H1 (cell line): ENCODE data around the gene PPM1L. TPM values are rescaled to one million over a fixed set of nuclear protein-coding genes. Genes with fewer than 3 reads are reported as not detected.

Experiments used
- CTCF ChIA-PET: fragments of 300-600 bp; sonication (Branson Sonifier 250); formaldehyde crosslinking; loops from one replicate; lab custom pipeline; 2021; ENCODE audit not compliant: partially characterized antibody; lab: Charles Lee
- POLR2A ChIA-PET: fragments of 300-600 bp; sonication (Branson Sonifier 250); formaldehyde crosslinking; loops from one replicate; lab custom pipeline; 2021; ENCODE audit warnings: inconsistent platforms; ENCODE audit not compliant: partially characterized antibody; lab: Charles Lee
- DNase-seq, 2 experiments: peaks; one replicate each; pipeline versions ENCODE4 v3.0.0 to v3.0.0-alpha.2; 2010 to 2022; ENCODE audit warnings: low spot score in 2 of 2, low read depth in 1 of 2, mixed read lengths in 1 of 2
- FAIRE-seq: peaks from 2 replicates; lab custom pipeline; 2011; peaks lifted over from hg19 to GRCh38; lab: Jason Lieb, UNC
- H2AFZ ChIP-seq: 2 replicates; pipeline ENCODE4 v1.8.1; 2012; ENCODE audit warnings: low read length, inconsistent platforms
- H2AK5ac ChIP-seq: 2 replicates; pipeline ENCODE4 v1.6.1; 2013; ENCODE audit warnings: low read depth, low read length
- H2BK120ac ChIP-seq: replicated peaks from 2 replicates; pipeline ENCODE3; 2013; ENCODE audit warnings: low read depth, low read length, inconsistent platforms
- H2BK12ac ChIP-seq: 2 replicates; pipeline ENCODE4 v1.6.1; 2013; ENCODE audit warnings: low read depth, low read length
- H2BK15ac ChIP-seq: 2 replicates; pipeline ENCODE4 v1.6.1; 2013; ENCODE audit warnings: low read length
- H2BK20ac ChIP-seq: 2 replicates; pipeline ENCODE4 v1.6.1; 2013; ENCODE audit warnings: low read length
- H2BK5ac ChIP-seq: 2 replicates; pipeline ENCODE4 v1.6.1; 2013; ENCODE audit warnings: low read depth, low read length
- H3K14ac ChIP-seq: 2 replicates; pipeline ENCODE4 v1.6.1; 2013; ENCODE audit warnings: inconsistent platforms; ENCODE audit not compliant: insufficient read length
- H3K18ac ChIP-seq: 2 replicates; pipeline ENCODE4 v1.6.1; 2013; ENCODE audit warnings: low read length; ENCODE audit errors: extremely low read depth
- H3K23ac ChIP-seq: 2 replicates; pipeline ENCODE4 v1.6.1; 2013; ENCODE audit warnings: inconsistent platforms; ENCODE audit not compliant: insufficient read length
- H3K23me2 ChIP-seq: 2 replicates; pipeline ENCODE4 v1.6.1; 2013; ENCODE audit warnings: low read depth, low read length
- H3K27ac ChIP-seq: 2 replicates; pipeline ENCODE4 v1.6.1; 2011; ENCODE audit warnings: low read depth, low read length, inconsistent platforms
- H3K27me3 ChIP-seq, 4 experiments: replicated peaks in 1 of 4; 1 replicate in 1 of 4; 2 replicates in 3 of 4; pipeline versions ENCODE4 v1.6.1 to v1.8.1; 2011 to 2013; ENCODE audit warnings: low read length in 3 of 4, mild to moderate bottlenecking in 3 of 4, inconsistent platforms in 2 of 4, mixed read lengths in 2 of 4, moderate library complexity in 1 of 4; ENCODE audit not compliant: control insufficient read depth in 3 of 4, insufficient read depth in 3 of 4; ENCODE audit errors: extremely low read depth in 1 of 4
- H3K36me3 ChIP-seq, 4 experiments: 2 replicates each; pipeline versions ENCODE4 v1.6.1 to v1.8.1; 2011 to 2013; ENCODE audit warnings: mild to moderate bottlenecking in 4 of 4, low read length in 3 of 4, moderate library complexity in 2 of 4, control low read depth in 1 of 4, inconsistent platforms in 1 of 4; ENCODE audit not compliant: insufficient read depth in 4 of 4, control insufficient read depth in 2 of 4
- H3K4ac ChIP-seq: replicated peaks from 2 replicates; pipeline ENCODE3; 2013; ENCODE audit warnings: low read length, low read depth, mixed read lengths, inconsistent platforms; ENCODE audit not compliant: insufficient read length
- H3K4me1 ChIP-seq, 4 experiments: replicated peaks in 1 of 4; 1 replicate in 1 of 4; 2 replicates in 3 of 4; pipeline versions ENCODE4 v1.6.1 to v1.8.1; 2011 to 2013; ENCODE audit warnings: low read length in 3 of 4, inconsistent platforms in 2 of 4, mixed read lengths in 1 of 4; ENCODE audit not compliant: insufficient read depth in 4 of 4, control insufficient read depth in 3 of 4
- H3K4me2 ChIP-seq, 2 experiments: 2 replicates each; pipeline versions ENCODE4 v1.6.1 to v1.8.1; 2011 to 2013; ENCODE audit warnings: low read depth in 2 of 2, low read length in 2 of 2, control low read depth in 1 of 2, inconsistent platforms in 1 of 2, mild to moderate bottlenecking in 1 of 2; ENCODE audit not compliant: insufficient read depth in 1 of 2
- H3K4me3 ChIP-seq, 4 experiments: fragments of 200-600, 300-600 bp in 1 of 4; sonication (generic), shearing (Covaris generic), sonication (Bioruptor Twin) in 1 of 4; 2 replicates each; pipeline versions ENCODE4 v1.5.1 to v1.8.1; 2011 to 2016; ENCODE audit warnings: low read length in 4 of 4, low read depth in 3 of 4, control low read depth in 2 of 4, inconsistent platforms in 2 of 4, mild to moderate bottlenecking in 2 of 4, mixed read lengths in 1 of 4, moderate library complexity in 1 of 4; ENCODE audit not compliant: insufficient read depth in 2 of 4; ENCODE audit errors: extremely low read depth in 1 of 4
- H3K56ac ChIP-seq: replicated peaks from 2 replicates; pipeline ENCODE3; 2013; ENCODE audit warnings: low read depth, mild to moderate bottlenecking, mixed read lengths, low read length, inconsistent platforms; ENCODE audit not compliant: insufficient read length
- H3K79me1 ChIP-seq: 2 replicates; pipeline ENCODE4 v1.6.1; 2013; ENCODE audit warnings: low read depth, low read length, control low read depth
- H3K79me2 ChIP-seq, 2 experiments: 2 replicates each; pipeline versions ENCODE4 v1.6.1 to v1.8.1; 2012 to 2013; ENCODE audit warnings: low read length in 2 of 2, mild to moderate bottlenecking in 2 of 2, inconsistent platforms in 1 of 2; ENCODE audit not compliant: insufficient read depth in 2 of 2, control insufficient read depth in 1 of 2
- H3K9ac ChIP-seq, 4 experiments: replicated peaks in 1 of 4; 1 replicate in 1 of 4; 2 replicates in 3 of 4; pipeline versions ENCODE4 v1.6.1 to v1.8.1; 2011 to 2013; ENCODE audit warnings: low read depth in 3 of 4, low read length in 3 of 4, control low read depth in 2 of 4, mild to moderate bottlenecking in 2 of 4, moderate library complexity in 2 of 4, inconsistent platforms in 1 of 4; ENCODE audit errors: extremely low read depth in 1 of 4
- H3K9me3 ChIP-seq, 2 experiments: 2 replicates each; pipeline versions ENCODE4 v1.6.1 to v1.8.1; 2012 to 2013; ENCODE audit warnings: mild to moderate bottlenecking in 2 of 2, moderate library complexity in 2 of 2, control low read depth in 1 of 2, inconsistent platforms in 1 of 2, low read depth in 1 of 2, low read length in 1 of 2, mixed read lengths in 1 of 2; ENCODE audit not compliant: insufficient read depth in 2 of 2
- H4K20me1 ChIP-seq, 2 experiments: replicated peaks in 1 of 2; 2 replicates each; pipeline versions ENCODE3 to v1.8.1; 2011 to 2013; ENCODE audit warnings: inconsistent platforms in 2 of 2, low read length in 2 of 2, mild to moderate bottlenecking in 1 of 2; ENCODE audit not compliant: insufficient read depth in 2 of 2, control insufficient read depth in 1 of 2
- H4K5ac ChIP-seq: 2 replicates; pipeline ENCODE4 v1.6.1; 2013; ENCODE audit warnings: low read length, low read depth, mixed read lengths, inconsistent platforms; ENCODE audit not compliant: insufficient read length
- H4K8ac ChIP-seq: 2 replicates; pipeline ENCODE4 v1.8.0; 2013; ENCODE audit warnings: mild to moderate bottlenecking, moderate library complexity, low read length, inconsistent platforms; ENCODE audit not compliant: insufficient read depth; ENCODE audit errors: extremely low read depth
- H4K91ac ChIP-seq: replicated peaks from 2 replicates; pipeline ENCODE3; 2013; ENCODE audit warnings: low read length, mixed read lengths, inconsistent platforms; ENCODE audit not compliant: insufficient read length
- ATF2 ChIP-seq: IDR thresholded peaks from 2 replicates; pipeline ENCODE4 v1.6.1; 2012; ENCODE audit warnings: low read length, inconsistent platforms
- CHD1 ChIP-seq: IDR thresholded peaks from 2 replicates; pipeline ENCODE4 v1.6.1; 2012; ENCODE audit warnings: low read depth, low read length, improper control_type of control experiment
- CTBP2 ChIP-seq: IDR thresholded peaks from 2 replicates; pipeline ENCODE4 v1.7.0; 2011; ENCODE audit warnings: borderline replicate concordance, mild to moderate bottlenecking, moderate library complexity, mixed read lengths, low read length; ENCODE audit not compliant: insufficient read depth, insufficient read length
- EGR1 ChIP-seq: IDR thresholded peaks from 2 replicates; pipeline ENCODE4 v1.6.1; 2011; ENCODE audit warnings: low read depth, low read length, borderline replicate concordance
- GTF2F1 ChIP-seq: IDR thresholded peaks from 2 replicates; pipeline ENCODE4 v1.6.1; 2012; ENCODE audit warnings: low read depth, low read length, improper control_type of control experiment, borderline replicate concordance
- HDAC2 ChIP-seq, 2 experiments: fragments of 300-600 bp in 1 of 2; sonication (generic) in 1 of 2; IDR thresholded peaks; 2 replicates each; pipeline ENCODE4 v1.6.1; 2011 to 2012; ENCODE audit warnings: low read depth in 2 of 2, low read length in 2 of 2, mild to moderate bottlenecking in 2 of 2, moderate library complexity in 2 of 2, borderline replicate concordance in 1 of 2, inconsistent platforms in 1 of 2
- MAX ChIP-seq: IDR thresholded peaks from 2 replicates; pipeline ENCODE4 v1.6.1; 2012; ENCODE audit warnings: inconsistent platforms
- NANOG ChIP-seq: IDR thresholded peaks from 2 replicates; pipeline ENCODE4 v1.6.1; 2011; ENCODE audit warnings: low read length, low read depth, mild to moderate bottlenecking, inconsistent platforms; ENCODE audit not compliant: insufficient read depth, poor library complexity, severe bottlenecking
- SP1 ChIP-seq: IDR thresholded peaks from 2 replicates; pipeline ENCODE4 v1.6.1; 2011; ENCODE audit warnings: low read depth, low read length
- SUZ12 ChIP-seq: fragments of 200-600 bp; sonication (generic); IDR thresholded peaks from 2 replicates; pipeline ENCODE4 v1.6.1; 2012; ENCODE audit warnings: mild to moderate bottlenecking, inconsistent platforms, low read length, moderate library complexity, mixed read lengths
- TEAD4 ChIP-seq: IDR thresholded peaks from 2 replicates; pipeline ENCODE4 v1.6.1; 2012; ENCODE audit warnings: low read depth, low read length, inconsistent platforms, mixed read lengths
- WGBS, 2 experiments: shearing (Covaris generic) in 1 of 2; methylation state at CpG; one replicate each; pipeline versions ENCODE4 v1.1.6 to v1.1.7; 2013 to 2015; ENCODE audit warnings: low lambda C conversion rate in 2 of 2, mixed read lengths in 2 of 2, inconsistent platforms in 1 of 2, low coverage in 1 of 2, missing lambda C conversion rate in 1 of 2; ENCODE audit not compliant: insufficient replicate concordance in 2 of 2, insufficient coverage in 1 of 2, insufficient read length in 1 of 2; ENCODE audit errors: extremely low coverage in 1 of 2, missing lambda C conversion rate in 1 of 2; 5-methylcytosine and 5-hydroxymethylcytosine counted together
- polyA plus RNA-seq, 7 experiments: library from polyadenylated mRNA; depleted of rRNA in 3 of 7; stranded (reverse) in 5 of 7; unstranded in 2 of 7; fragments of >200 nt in 5 of 7; fragments of 200-250 nt in 2 of 7; gene quantifications; 1 replicate in 5 of 7; 2 replicates in 1 of 7; 4 replicates in 1 of 7; pipeline versions ENCODE4 v1.2.1 to v1.2.3, GENCODE V29; 2011 to 2013; ENCODE audit warnings: missing spikeins in 2 of 7, mixed read lengths in 2 of 7
- total RNA-seq: library from RNA; stranded (reverse); fragmentation: NEBNext Ultra II Directional; extraction: Animal tissue kit (Norgen Biotek cat#: 25700); gene quantifications from 2 replicates; pipeline ENCODE4 v1.2.1, GENCODE V29; 2021

PPM1L gene
- total and polyA plus RNA-seq, 2 of the 8 experiments (the other 6 are each of a cell fraction or from before 2014, with no cell fraction given), result 2.8 to 18.1 TPM

GRCh38 chr3:160837394-160837980 lies 81.5 kb downstream of the PPM1L start:
- H3K27ac ChIP-seq, result no peak overlapping the region
- CTCF ChIA-PET, result no interaction called here
- no peak overlapping the region for H4K8ac ChIP-seq
- TF ChIP-seq MAX (no peak), ATF2 (no peak), TEAD4 (no peak), HDAC2 (IDR thresholded peaks at IDR 0.05; ENCODE audit: borderline replicate concordance in 1 of 2, low read depth in 2 of 2, low read length in 2 of 2) (no peak), SUZ12 (no peak), CTBP2 (no peak), GTF2F1 (no peak), NANOG (no peak), EGR1 (no peak), SP1 (no peak), CHD1 (no peak)

More at GRCh38 chr3:160837394-160837980, 81.5 kb downstream of the PPM1L start:
- H3K79me1 ChIP-seq, result no peaks in the 10 kb centered on the region; the same call in 1 of the 2 replicates
- H3K14ac ChIP-seq, result no peak overlapping the region
- no peak overlapping the region for H3K23ac ChIP-seq
- H4K20me1 ChIP-seq, result no peaks in the 10 kb centered on the region
- no peaks in the 10 kb centered on the region for H3K79me2 ChIP-seq
- no peak overlapping the region for H2BK5ac ChIP-seq
- H3K4ac ChIP-seq, result no peak overlapping the region
- H2BK12ac ChIP-seq, result no peak overlapping the region
- DNase-seq, result no peak
- no peak overlapping the region for H3K9ac ChIP-seq
- no peaks in the 10 kb centered on the region for H3K36me3 ChIP-seq
- no peak for FAIRE-seq
- H3K9me3 ChIP-seq, result no peaks in the 10 kb centered on the region
- POLR2A ChIA-PET, result no interaction called here
- H2BK20ac ChIP-seq, result no peak overlapping the region
- H3K4me2 ChIP-seq, result no peak overlapping the region
- 66% methylated on average over 3 of the region's 3 CpGs; no CpG with 5 or more reads in 1 of the 2 experiments for WGBS, 2 experiments
- H3K4me1 ChIP-seq, result no peaks in the 10 kb centered on the region
- H2BK120ac ChIP-seq, result no peak overlapping the region
- H2AFZ ChIP-seq, result no peak overlapping the region
- H3K27me3 ChIP-seq, result no peaks in the 10 kb centered on the region; a peak in 1 of 7 replicates
- H2BK15ac ChIP-seq, result no peak overlapping the region; the same call in 1 of the 2 replicates
- H3K23me2 ChIP-seq, result no peaks in the 10 kb centered on the region
- no peak overlapping the region for H4K5ac ChIP-seq
- no peak overlapping the region for H3K4me3 ChIP-seq
- no peak overlapping the region for H4K91ac ChIP-seq
- H3K18ac ChIP-seq, result no peak overlapping the region
- no peak overlapping the region for H3K56ac ChIP-seq
- no peak overlapping the region for H2AK5ac ChIP-seq
